IMR-90 (cell line): Measurements from ENCODE around the gene L3MBTL4.

Experiments
- BHLHE40 ChIP-seq: fragments of 150-350 bp; IDR thresholded peaks from 2 replicates; pipeline ENCODE4 v1.6.1; 2016; ENCODE audit warnings: mild to moderate bottlenecking, low read depth, low read length
- CHD1 ChIP-seq: IDR thresholded peaks from 2 replicates; pipeline ENCODE4 v1.6.1; 2012; ENCODE audit warnings: low read depth, low read length, improper control_type of control experiment
- CTCF ChIP-seq: conservative IDR thresholded peaks from 2 replicates; pipeline ENCODE4 v1.5.1; 2012; ENCODE audit warnings: mild to moderate bottlenecking, low read depth, low read length, improper control_type of control experiment
- MAZ ChIP-seq: IDR thresholded peaks from 2 replicates; pipeline ENCODE4 v1.6.1; 2012; ENCODE audit warnings: low read depth, mild to moderate bottlenecking, low read length, improper control_type of control experiment, moderate library complexity, borderline replicate concordance
- NFE2L2 ChIP-seq: fragments of 150-350 bp; IDR thresholded peaks from 2 replicates; pipeline ENCODE4 v1.6.1; 2016; ENCODE audit warnings: low read depth, mild to moderate bottlenecking, low read length
- RCOR1 ChIP-seq: IDR thresholded peaks from 2 replicates; pipeline ENCODE4 v1.6.1; 2012; ENCODE audit warnings: mild to moderate bottlenecking, low read length, improper control_type of control experiment; ENCODE audit not compliant: insufficient replicate concordance
- RFX5 ChIP-seq: IDR thresholded peaks from 2 replicates; pipeline ENCODE4 v1.8.0; 2012; ENCODE audit warnings: low read depth, mild to moderate bottlenecking, low read length, moderate library complexity
- SMC3 ChIP-seq: fragments of 150-350 bp; IDR thresholded peaks from 2 replicates; pipeline ENCODE4 v1.6.1; 2016; ENCODE audit warnings: low read depth, mild to moderate bottlenecking, antibody characterized with exemption, low read length, moderate library complexity

DNA sequence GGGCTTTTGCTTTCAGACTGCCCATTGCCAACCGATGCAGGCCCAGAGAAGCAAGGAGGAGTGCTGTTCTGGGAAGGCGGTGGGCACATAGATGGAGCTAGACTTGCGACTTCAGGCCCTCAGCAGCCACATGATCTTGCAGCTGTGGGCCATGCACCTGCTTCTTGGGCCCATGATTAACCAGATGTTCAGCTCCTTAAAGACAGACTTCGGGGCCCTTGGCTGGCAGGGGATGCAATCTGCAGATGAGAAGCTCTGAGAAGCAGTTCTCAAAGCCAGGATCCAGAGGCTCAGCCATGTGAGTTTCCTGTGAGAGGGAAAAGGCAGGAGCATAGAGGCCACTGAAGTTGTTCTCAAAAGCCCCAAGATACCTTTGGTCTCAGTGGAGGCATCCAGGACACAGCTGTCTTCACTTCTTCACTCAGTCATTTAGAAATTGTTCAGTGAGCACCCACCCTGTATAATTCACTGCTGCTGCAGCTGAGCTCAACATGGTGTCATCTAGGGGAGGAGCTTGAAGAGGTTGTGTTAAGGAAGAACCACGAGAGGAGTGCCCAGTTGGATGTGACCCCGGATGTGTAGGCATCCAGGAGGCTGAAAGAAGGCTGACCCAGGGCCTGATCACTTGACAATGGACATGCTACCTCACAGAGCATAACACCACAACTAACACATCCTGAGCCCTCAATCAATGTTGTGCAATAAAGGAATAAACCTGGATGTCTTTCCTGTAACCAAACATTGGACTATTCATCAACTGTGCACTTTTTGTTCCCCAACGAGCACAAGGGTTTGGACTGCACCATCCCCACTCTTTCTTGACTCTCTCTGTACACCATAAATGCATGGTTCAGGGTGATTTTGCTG lies 474.7 kb downstream of the L3MBTL4 start:
- TF ChIP-seq CTCF, result no peak
- no peak for TF ChIP-seq RFX5
- no peak for TF ChIP-seq MAZ
- TF ChIP-seq CHD1, result no peak
- TF ChIP-seq NFE2L2, result no peak
- no peak for TF ChIP-seq BHLHE40
- no peak for TF ChIP-seq RCOR1
- no peak for TF ChIP-seq SMC3
